Liver (tissue), 9 donors: ENCODE measurements around the gene RGS18. TPM values are rescaled to one million over a fixed set of nuclear protein-coding genes. Genes with fewer than 3 reads are reported as not detected.
"Not testable (repeated sequence)": the region's sequence is repeated elsewhere in the genome, so short reads cannot be mapped to it uniquely, and the experiment has no call there.

Source experiments
- DNase-seq: peaks from one replicate; pipeline ENCODE4 v3.0.0-alpha.2; 2017; ENCODE audit warnings: low spot score
- H3K27ac ChIP-seq, 2 donors: one replicate each; pipeline ENCODE4 v1.7.0; 2013; ENCODE audit warnings: inconsistent platforms in 2 of 2, low read length in 2 of 2, control low read depth in 1 of 2, low read depth in 1 of 2, mild to moderate bottlenecking in 1 of 2
- H3K27me3 ChIP-seq, 4 donors: one replicate each; pipeline versions ENCODE4 v1.6.1 to v1.7.0; 2013; ENCODE audit warnings: low read length in 3 of 4, inconsistent platforms in 1 of 4, mild to moderate bottlenecking in 1 of 4, moderate library complexity in 1 of 4; ENCODE audit not compliant: control insufficient read depth in 4 of 4, insufficient read depth in 4 of 4
- H3K36me3 ChIP-seq, 4 donors: one replicate each; pipeline versions ENCODE4 v1.6.1 to v1.7.0; 2013; ENCODE audit warnings: low read length in 3 of 4, mild to moderate bottlenecking in 3 of 4, low read depth in 1 of 4, moderate library complexity in 1 of 4; ENCODE audit not compliant: control insufficient read depth in 4 of 4, insufficient read depth in 3 of 4
- H3K4me1 ChIP-seq, 4 donors: one replicate each; pipeline versions ENCODE4 v1.6.1 to v1.7.0; 2013; ENCODE audit warnings: low read length in 3 of 4, mild to moderate bottlenecking in 3 of 4, moderate library complexity in 1 of 4; ENCODE audit not compliant: control insufficient read depth in 4 of 4, insufficient read depth in 4 of 4
- H3K4me3 ChIP-seq, 3 donors: one replicate each; pipeline versions ENCODE4 v1.6.1 to v1.7.0; 2013; ENCODE audit warnings: low read length in 3 of 3, control low read depth in 1 of 3, low read depth in 1 of 3, mild to moderate bottlenecking in 1 of 3
- H3K9ac ChIP-seq, 2 donors: one replicate each; pipeline ENCODE4 v1.7.0; 2013; ENCODE audit warnings: low read length in 2 of 2, mild to moderate bottlenecking in 2 of 2, moderate library complexity in 2 of 2, control low read depth in 1 of 2, low read depth in 1 of 2
- H3K9me3 ChIP-seq, 4 donors: one replicate each; pipeline versions ENCODE4 v1.6.1 to v1.7.0; 2013; ENCODE audit warnings: low read length in 3 of 4; ENCODE audit not compliant: control insufficient read depth in 4 of 4
- ATF3 ChIP-seq: IDR thresholded peaks from 2 replicates; pipeline ENCODE4 v1.6.1; 2016; ENCODE audit warnings: antibody characterized with exemption
- EGR1 ChIP-seq, 2 donors: IDR thresholded peaks; 2 replicates each; pipeline ENCODE4 v1.6.1; 2016 to 2018; ENCODE audit warnings: antibody characterized with exemption in 2 of 2, low read depth in 2 of 2
- FOXA1 ChIP-seq: IDR thresholded peaks from 2 replicates; pipeline ENCODE4 v1.6.1; 2016; ENCODE audit warnings: antibody characterized with exemption
- FOXA2 ChIP-seq: IDR thresholded peaks from 2 replicates; pipeline ENCODE4 v1.6.1; 2016; ENCODE audit warnings: antibody characterized with exemption
- GABPA ChIP-seq, 2 donors: IDR thresholded peaks in 1 of 2; conservative IDR thresholded peaks in 1 of 2; 2 replicates each; pipeline ENCODE4 v1.6.1; 2016; ENCODE audit warnings: antibody characterized with exemption in 2 of 2, mild to moderate bottlenecking in 1 of 2, moderate library complexity in 1 of 2
- HNF4A ChIP-seq, 2 donors: conservative IDR thresholded peaks; 2 replicates each; pipeline ENCODE4 v1.6.1; 2016; ENCODE audit warnings: antibody characterized with exemption in 2 of 2, mild to moderate bottlenecking in 2 of 2
- JUND ChIP-seq, 2 donors: IDR thresholded peaks; 2 replicates each; pipeline ENCODE4 v1.6.1; 2016; ENCODE audit warnings: antibody characterized with exemption in 2 of 2
- NR2F2 ChIP-seq: IDR thresholded peaks from 2 replicates; pipeline ENCODE4 v1.6.1; 2016; ENCODE audit warnings: antibody characterized with exemption
- RAD21 ChIP-seq, 2 donors: IDR thresholded peaks; 2 replicates each; pipeline ENCODE4 v1.6.1; 2016; ENCODE audit warnings: antibody characterized with exemption in 2 of 2, mild to moderate bottlenecking in 2 of 2
- REST ChIP-seq: IDR thresholded peaks from 2 replicates; pipeline ENCODE4 v1.6.1; 2016; ENCODE audit warnings: antibody characterized with exemption, mild to moderate bottlenecking
- RXRA ChIP-seq, 2 donors: IDR thresholded peaks; 2 replicates each; pipeline ENCODE4 v1.6.1; 2017 to 2018; ENCODE audit warnings: antibody characterized with exemption in 2 of 2, mild to moderate bottlenecking in 1 of 2
- SP1 ChIP-seq: IDR thresholded peaks from 2 replicates; pipeline ENCODE4 v1.6.1; 2018; ENCODE audit warnings: antibody characterized with exemption, mild to moderate bottlenecking
- TAF1 ChIP-seq: conservative IDR thresholded peaks from 2 replicates; pipeline ENCODE4 v1.6.1; 2016; ENCODE audit warnings: antibody characterized with exemption, mild to moderate bottlenecking
- WGBS: extraction: QIAGEN DNeasy Blood & Tissue Kit; methylation state at CpG from one replicate; pipeline ENCODE4 v1.1.7; 2013; 5-methylcytosine and 5-hydroxymethylcytosine counted together
- polyA plus RNA-seq, 2 donors: library from polyadenylated mRNA; stranded (reverse) in 1 of 2; unstranded in 1 of 2; fragments of 200-250 nt in 1 of 2; fragments of >200 nt in 1 of 2; fragmentation: Nextera tagmentation in 1 of 2; extraction: Ambion mirVana in 1 of 2; gene quantifications; one replicate each; pipeline versions ENCODE4 v1.2.1 to v1.2.3, GENCODE V29; 2013 to 2015
- total RNA-seq, 2 donors: library from RNA; depleted of rRNA; stranded (reverse); fragments of >200 nt; gene quantifications; one replicate each; pipeline ENCODE4 v1.2.3, GENCODE V29; 2014
- TF ChIP-seq, protein P1 (sequence below): IDR thresholded peaks from 2 replicates; pipeline ENCODE4 v1.6.1; 2016; ENCODE audit warnings: antibody characterized with exemption
- TF ChIP-seq, protein P2 (sequence below): IDR thresholded peaks from 2 replicates; pipeline ENCODE4 v1.6.1; 2016; ENCODE audit warnings: antibody characterized with exemption
- donor health status: healthy.
- donor health status: healthy.
- donor health status: healthy.
- donor health status: healthy.
- donor health status: healthy.

RGS18 gene
- total and polyA plus RNA-seq, 4 donors, result 1.0 to 11.1 (median 1.8) TPM

GRCh38 chr1:192225703-192226102 lies 67.4 kb downstream of the RGS18 start:
- Histone ChIP-seq H3K9me3 (peaks cover 0 to 3% (median 0%) of the 10 kb centered on the region in 4 donors), H3K36me3 (no peaks in the 10 kb centered on the region), H3K27ac (no peak overlapping the region), H3K27me3 (peaks cover 0 to 3% (median 0%) of the 10 kb centered on the region in 4 donors), H3K4me3 (no peak overlapping the region), H3K4me1 (no peaks in the 10 kb centered on the region), H3K9ac (no peak overlapping the region)
- no peak for DNase-seq
- TF ChIP-seq EGR1 (IDR thresholded peaks at IDR 0.05; ENCODE audit: low read depth in 2 of 2), result no peak
- no peak for TF ChIP-seq RXRA (IDR thresholded peaks at IDR 0.05)
- no peak for TF ChIP-seq ATF3
- TF ChIP-seq, protein P1, sequence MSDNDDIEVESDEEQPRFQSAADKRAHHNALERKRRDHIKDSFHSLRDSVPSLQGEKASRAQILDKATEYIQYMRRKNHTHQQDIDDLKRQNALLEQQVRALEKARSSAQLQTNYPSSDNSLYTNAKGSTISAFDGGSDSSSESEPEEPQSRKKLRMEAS, result no peak
- no peak for TF ChIP-seq JUND (IDR thresholded peaks at IDR 0.05)
- 69% methylated on average over 3 of the region's 3 CpGs for WGBS

- Histone ChIP-seq H3K9me3 (no peaks in the 10 kb centered on the region), H3K27ac (no peak overlapping the region), H3K9ac (no peak overlapping the region), H3K4me3 (no peak overlapping the region), H3K36me3 (no peaks in the 10 kb centered on the region), H3K4me1 (no peaks in the 10 kb centered on the region), H3K27me3 (peaks cover 0 to 3% (median 0%) of the 10 kb centered on the region in 4 donors)
- TF ChIP-seq REST, result no peak
- TF ChIP-seq, protein P2, sequence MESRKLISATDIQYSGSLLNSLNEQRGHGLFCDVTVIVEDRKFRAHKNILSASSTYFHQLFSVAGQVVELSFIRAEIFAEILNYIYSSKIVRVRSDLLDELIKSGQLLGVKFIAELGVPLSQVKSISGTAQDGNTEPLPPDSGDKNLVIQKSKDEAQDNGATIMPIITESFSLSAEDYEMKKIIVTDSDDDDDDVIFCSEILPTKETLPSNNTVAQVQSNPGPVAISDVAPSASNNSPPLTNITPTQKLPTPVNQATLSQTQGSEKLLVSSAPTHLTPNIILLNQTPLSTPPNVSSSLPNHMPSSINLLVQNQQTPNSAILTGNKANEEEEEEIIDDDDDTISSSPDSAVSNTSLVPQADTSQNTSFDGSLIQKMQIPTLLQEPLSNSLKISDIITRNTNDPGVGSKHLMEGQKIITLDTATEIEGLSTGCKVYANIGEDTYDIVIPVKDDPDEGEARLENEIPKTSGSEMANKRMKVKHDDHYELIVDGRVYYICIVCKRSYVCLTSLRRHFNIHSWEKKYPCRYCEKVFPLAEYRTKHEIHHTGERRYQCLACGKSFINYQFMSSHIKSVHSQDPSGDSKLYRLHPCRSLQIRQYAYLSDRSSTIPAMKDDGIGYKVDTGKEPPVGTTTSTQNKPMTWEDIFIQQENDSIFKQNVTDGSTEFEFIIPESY, result no peak
- TF ChIP-seq NR2F2, result no peak
- TF ChIP-seq FOXA1, result no peak
- no peak for TF ChIP-seq HNF4A (conservative IDR thresholded peaks at IDR 0.05)
- TF ChIP-seq RAD21 (IDR thresholded peaks at IDR 0.05), result no peak
- TF ChIP-seq EGR1 (IDR thresholded peaks at IDR 0.05; ENCODE audit: low read depth in 2 of 2), result no peak
- no peak for TF ChIP-seq SP1
- TF ChIP-seq GABPA (IDR thresholded peaks at IDR 0.05 in 1 of 2, conservative IDR thresholded peaks at IDR 0.05 in 1 of 2), result no peak
- TF ChIP-seq TAF1, result no peak
- TF ChIP-seq, protein P1, result no peak
- no peak for TF ChIP-seq FOXA2
- DNase-seq, result no peak
- 70% methylated on average over 5 of the region's 5 CpGs for WGBS
These were observed 69.1 kb downstream of the RGS18 start for GRCh38 chr1:192227330-192227729.

GRCh38 chr1:192227980-192228379 lies 69.7 kb downstream of the RGS18 start:
- H3K4me1 ChIP-seq, result not testable (repeated sequence)

More at GRCh38 chr1:192227980-192228379, 69.7 kb downstream of the RGS18 start:
- H3K4me3 ChIP-seq, H3K27ac ChIP-seq, DNase-seq, H3K9ac ChIP-seq, H3K36me3 ChIP-seq, H3K27me3 ChIP-seq, H3K9me3 ChIP-seq: not testable (repeated sequence)
- 85% methylated on average over 13 of the region's 13 CpGs for WGBS
